ENCODE measurements around the gene C13orf46. TPM values are rescaled to one million over a fixed set of nuclear protein-coding genes. Genes with fewer than 3 reads are reported as not detected.

The C13orf46 gene
- total RNA-seq, 2 experiments from 2014 or later, result 0.21 TPM; not detected in 1

DNA sequence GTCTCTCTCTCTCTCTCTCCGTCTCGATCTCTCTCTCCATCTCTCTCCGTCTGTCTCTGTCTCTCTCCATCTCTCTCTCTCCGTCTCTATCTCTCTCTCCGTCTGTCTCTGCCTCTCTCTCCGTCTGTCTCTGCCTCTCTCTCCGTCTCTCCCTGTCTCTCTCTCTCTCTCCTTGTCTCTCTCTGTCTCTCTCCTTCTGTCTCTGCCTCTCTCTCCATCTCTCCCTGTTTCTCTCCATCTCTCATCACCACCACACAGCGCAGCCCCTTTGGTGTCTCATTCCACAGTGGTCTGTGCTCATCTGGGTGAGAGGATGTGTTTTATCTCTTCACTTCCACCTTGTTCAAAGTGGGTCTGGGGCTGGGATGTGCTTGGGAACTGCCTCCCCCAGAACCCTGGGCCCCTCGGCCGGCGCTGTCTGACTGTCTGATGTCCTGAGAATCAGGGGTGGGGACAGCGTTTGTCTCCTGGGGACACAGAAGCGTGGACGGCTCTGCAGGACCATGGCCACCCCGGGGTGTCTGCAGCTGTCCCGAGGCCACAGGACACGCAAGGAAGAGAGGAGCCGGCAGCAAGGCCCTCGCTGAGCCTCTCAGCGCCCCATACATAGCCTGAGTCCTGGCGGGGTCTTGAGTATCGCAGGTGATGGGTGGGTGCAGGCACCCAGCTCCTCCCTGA, 40.2 kb upstream of the C13orf46 start:
- Histone ChIP-seq H4K20me1 (ENCODE audit: insufficient read depth, low read length) (no peaks in the 10 kb centered on the region), H3K4me3 (ENCODE audit: low read depth, low read length, poor library complexity, severe bottlenecking) (no peak overlapping the region), H3K9me3 (ENCODE audit: low read length) (no peaks in the 10 kb centered on the region), H2AFZ (ENCODE audit: low read length) (no peak overlapping the region), H3K36me3 (ENCODE audit: insufficient read depth, low read length) (peaks cover 9% of the 10 kb centered on the region), H3K4me1 (ENCODE audit: insufficient read depth, low read length, poor library complexity, severe bottlenecking) (peaks cover under 1% of the 10 kb centered on the region), H3K4me2 (ENCODE audit: low read length) (no peak overlapping the region), H3K79me2 (ENCODE audit: insufficient read depth, low read depth, low read length) (no peaks in the 10 kb centered on the region), H3K9me2 (ENCODE audit: insufficient read depth, low read length) (no peaks in the 10 kb centered on the region), H3K27ac (ENCODE audit: low read depth, low read length, poor library complexity, severe bottlenecking) (no peak overlapping the region)
- intact Hi-C loops (cut with micrococcal nuclease; ENCODE audit: unreplicated experiment), result no loop called here
- POLR2A ChIA-PET, result no interaction called here
- no TSS peak for BruUV-seq (replicated peaks)
- TF ChIP-seq, protein P1, sequence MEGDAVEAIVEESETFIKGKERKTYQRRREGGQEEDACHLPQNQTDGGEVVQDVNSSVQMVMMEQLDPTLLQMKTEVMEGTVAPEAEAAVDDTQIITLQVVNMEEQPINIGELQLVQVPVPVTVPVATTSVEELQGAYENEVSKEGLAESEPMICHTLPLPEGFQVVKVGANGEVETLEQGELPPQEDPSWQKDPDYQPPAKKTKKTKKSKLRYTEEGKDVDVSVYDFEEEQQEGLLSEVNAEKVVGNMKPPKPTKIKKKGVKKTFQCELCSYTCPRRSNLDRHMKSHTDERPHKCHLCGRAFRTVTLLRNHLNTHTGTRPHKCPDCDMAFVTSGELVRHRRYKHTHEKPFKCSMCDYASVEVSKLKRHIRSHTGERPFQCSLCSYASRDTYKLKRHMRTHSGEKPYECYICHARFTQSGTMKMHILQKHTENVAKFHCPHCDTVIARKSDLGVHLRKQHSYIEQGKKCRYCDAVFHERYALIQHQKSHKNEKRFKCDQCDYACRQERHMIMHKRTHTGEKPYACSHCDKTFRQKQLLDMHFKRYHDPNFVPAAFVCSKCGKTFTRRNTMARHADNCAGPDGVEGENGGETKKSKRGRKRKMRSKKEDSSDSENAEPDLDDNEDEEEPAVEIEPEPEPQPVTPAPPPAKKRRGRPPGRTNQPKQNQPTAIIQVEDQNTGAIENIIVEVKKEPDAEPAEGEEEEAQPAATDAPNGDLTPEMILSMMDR (conservative IDR thresholded peaks at IDR 0.05; ENCODE audit: low read length), result no peak
- TF ChIP-seq EZH2phosphoT487 (IDR thresholded peaks at IDR 0.05; ENCODE audit: borderline replicate concordance, low read depth, low read length), result no peak
- CTCF ChIA-PET (ENCODE audit: unreplicated experiment), result no interaction called here
- DNase-seq (ENCODE audit: low spot score), result no peak

DNA sequence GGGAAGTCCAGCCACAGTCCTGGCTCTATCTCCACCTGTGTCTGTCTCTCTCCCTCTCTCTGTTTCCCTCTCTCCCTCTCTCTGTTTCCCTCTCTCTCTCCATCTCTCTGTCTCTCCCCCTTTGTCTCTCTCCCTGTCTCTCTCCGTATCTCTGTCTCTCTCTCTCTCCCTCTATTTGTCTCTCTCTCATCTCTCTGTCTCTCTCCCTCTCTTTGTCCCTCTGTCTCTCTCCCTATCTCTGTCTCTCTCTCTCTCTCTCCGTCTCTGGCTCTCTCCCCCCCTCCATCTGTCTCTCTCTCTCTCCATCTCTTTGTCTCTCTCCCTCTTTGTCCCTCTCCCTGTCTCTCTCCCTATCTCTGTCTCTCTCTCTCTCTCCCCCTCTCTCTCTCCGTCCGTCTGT, 39.5 kb upstream of the C13orf46 start:
- Histone ChIP-seq H4K20me1 (ENCODE audit: insufficient read depth, low read length) (no peaks in the 10 kb centered on the region), H3K4me3 (ENCODE audit: low read depth, low read length, poor library complexity, severe bottlenecking) (no peak overlapping the region), H3K79me2 (ENCODE audit: insufficient read depth, low read depth, low read length) (no peaks in the 10 kb centered on the region), H3K4me2 (ENCODE audit: low read length) (no peak overlapping the region), H3K9me2 (ENCODE audit: insufficient read depth, low read length) (no peaks in the 10 kb centered on the region), H3K4me1 (ENCODE audit: insufficient read depth, low read length, poor library complexity, severe bottlenecking) (no peaks in the 10 kb centered on the region), H3K27ac (ENCODE audit: low read depth, low read length, poor library complexity, severe bottlenecking) (no peak overlapping the region), H3K36me3 (ENCODE audit: insufficient read depth, low read length) (peaks cover 9% of the 10 kb centered on the region), H3K9me3 (ENCODE audit: low read length) (no peaks in the 10 kb centered on the region), H2AFZ (ENCODE audit: low read length) (no peak overlapping the region)
- BruUV-seq (replicated peaks), result no TSS peak
- no peak for TF ChIP-seq EZH2phosphoT487 (IDR thresholded peaks at IDR 0.05; ENCODE audit: borderline replicate concordance, low read depth, low read length)
- TF ChIP-seq, protein P1 (conservative IDR thresholded peaks at IDR 0.05; ENCODE audit: low read length), result no peak
- ChIA-PET CTCF (ENCODE audit: unreplicated experiment) (no interaction called here), POLR2A (no interaction called here)
- DNase-seq (ENCODE audit: low spot score), result no peak
- intact Hi-C loops (cut with micrococcal nuclease; ENCODE audit: unreplicated experiment), result no loop called here

DNA sequence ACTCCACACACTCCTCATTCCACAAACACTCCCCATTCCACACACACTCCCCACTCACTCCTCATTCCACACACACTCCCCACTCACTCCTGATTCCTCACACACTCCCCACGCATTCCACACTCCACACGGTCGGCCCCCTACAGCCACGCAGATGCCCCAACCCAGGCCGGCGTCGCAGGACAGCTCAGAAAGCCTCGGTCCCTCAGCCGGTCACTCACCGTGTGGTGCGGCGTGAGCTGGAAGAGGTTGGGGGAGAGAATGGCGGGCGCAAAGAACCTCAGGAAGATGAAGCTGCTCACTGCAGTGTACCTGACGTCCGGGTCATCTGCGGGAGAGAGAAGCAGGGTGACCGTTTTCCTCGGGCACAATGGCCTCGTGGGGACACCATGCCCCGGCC, 39.0 kb upstream of the C13orf46 start:
- no peak for TF ChIP-seq EZH2phosphoT487 (IDR thresholded peaks at IDR 0.05; ENCODE audit: borderline replicate concordance, low read depth, low read length)
- TF ChIP-seq, protein P1 (conservative IDR thresholded peaks at IDR 0.05; ENCODE audit: low read length), result no peak
- peaks cover 9% of the 10 kb centered on the region for H3K36me3 ChIP-seq (ENCODE audit: insufficient read depth, low read length)
- H2AFZ ChIP-seq (ENCODE audit: low read length), result no peak overlapping the region
- H4K20me1 ChIP-seq (ENCODE audit: insufficient read depth, low read length), result no peaks in the 10 kb centered on the region
- no peak for DNase-seq (ENCODE audit: low spot score)
- no peak overlapping the region for H3K4me3 ChIP-seq (ENCODE audit: low read depth, low read length, poor library complexity, severe bottlenecking)
- ChIA-PET POLR2A (no interaction called here), CTCF (ENCODE audit: unreplicated experiment) (no interaction called here)
- H3K4me1 ChIP-seq (ENCODE audit: insufficient read depth, low read length, poor library complexity, severe bottlenecking), result no peaks in the 10 kb centered on the region
- no peaks in the 10 kb centered on the region for H3K79me2 ChIP-seq (ENCODE audit: insufficient read depth, low read depth, low read length)
- no peaks in the 10 kb centered on the region for H3K9me3 ChIP-seq (ENCODE audit: low read length)
- no peak overlapping the region for H3K4me2 ChIP-seq (ENCODE audit: low read length)
- no peaks in the 10 kb centered on the region for H3K9me2 ChIP-seq (ENCODE audit: insufficient read depth, low read length)
- BruUV-seq (replicated peaks), result no TSS peak
- intact Hi-C loops (cut with micrococcal nuclease; ENCODE audit: unreplicated experiment), result no loop called here
- no peak overlapping the region for H3K27ac ChIP-seq (ENCODE audit: low read depth, low read length, poor library complexity, severe bottlenecking)

Measured in OCI-LY7 (cell line).